COR-L47 (cell line): ENCODE data around the gene ZC3H12D.
A peak's percentile ranks its signal among the peaks of the same experiment; 100 is the strongest.
"Not testable (repeated sequence)": the region's sequence is repeated elsewhere in the genome, so short reads cannot be mapped to it uniquely, and the experiment has no call there.

Experiments
- DNase-seq: peaks from one replicate; lab custom pipeline; 2025; lab: John Stamatoyannopoulos, UW

ZC3H12D gene

GRCh38 chr6:149459761-149460160 lies 25.1 kb downstream of the ZC3H12D start:
- no peak for DNase-seq

GRCh38 chr6:149458806-149459205 lies 26.0 kb downstream of the ZC3H12D start:
- no peak for DNase-seq

DNA sequence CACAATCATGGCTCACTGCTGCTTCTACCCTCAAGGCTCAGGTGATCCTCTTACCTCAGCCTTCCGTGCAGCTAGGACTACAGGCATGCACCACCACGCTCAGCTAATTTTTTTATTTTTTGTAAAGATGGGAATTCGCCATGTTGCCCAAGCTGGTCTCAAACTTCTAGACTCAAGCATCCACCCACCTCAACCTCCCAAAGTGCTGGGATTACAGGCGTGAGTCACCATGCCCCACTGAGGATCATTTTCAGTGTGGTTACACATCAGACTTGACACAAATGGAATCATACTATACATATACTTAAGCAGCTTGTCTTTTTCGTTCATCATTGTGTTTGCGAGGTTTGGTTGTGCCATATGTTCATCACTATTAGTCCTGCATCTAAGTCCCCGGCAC lies 26.6 kb downstream of the ZC3H12D start:
- DNase-seq: no peak

GRCh38 chr6:149457316-149457884 lies 27.4 kb downstream of the ZC3H12D start:
- no peak for DNase-seq

GRCh38 chr6:149456311-149457021 lies 28.3 kb downstream of the ZC3H12D start:
- no peak for DNase-seq

DNA sequence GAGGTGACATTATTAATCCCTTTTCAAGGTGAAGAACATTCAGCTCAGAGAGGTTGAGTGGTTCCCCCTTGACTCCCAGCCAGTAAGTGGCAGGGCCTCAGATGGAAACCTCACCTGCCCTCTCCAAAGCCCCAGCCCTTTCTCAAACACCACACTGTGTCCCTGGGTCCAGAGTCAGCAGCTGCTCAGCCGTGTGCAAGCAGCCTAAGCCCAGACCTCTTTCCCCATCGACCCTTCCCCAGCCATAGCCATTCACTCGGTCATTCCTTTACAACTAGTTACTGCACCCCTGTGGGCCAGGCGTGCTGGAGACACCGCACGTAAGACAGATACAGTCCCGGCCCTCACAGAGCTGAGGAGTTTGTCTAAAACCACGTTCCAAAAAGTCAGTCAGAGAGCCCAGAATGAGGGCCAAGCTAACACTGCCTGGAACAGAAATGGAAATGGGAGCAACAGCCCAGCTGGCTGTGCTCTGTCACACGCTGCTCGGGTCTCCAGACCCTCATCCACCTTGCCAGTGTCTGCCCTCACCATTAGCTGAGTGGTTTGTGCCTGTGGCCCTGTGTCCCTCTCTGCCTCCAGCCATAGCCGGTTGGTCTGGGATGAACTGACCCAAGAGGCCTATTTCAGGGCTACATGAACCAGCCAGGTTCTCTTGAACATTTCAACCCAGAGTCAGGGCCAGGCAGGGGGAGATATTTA lies 29.6 kb downstream of the ZC3H12D start:
- no peak for DNase-seq

- DNase-seq: no peak
Measured at GRCh38 chr6:149454346-149454848, 30.4 kb downstream of the ZC3H12D start.

GRCh38 chr6:149453597-149454345 lies 31.0 kb downstream of the ZC3H12D start:
- DNase-seq: no peak

DNA sequence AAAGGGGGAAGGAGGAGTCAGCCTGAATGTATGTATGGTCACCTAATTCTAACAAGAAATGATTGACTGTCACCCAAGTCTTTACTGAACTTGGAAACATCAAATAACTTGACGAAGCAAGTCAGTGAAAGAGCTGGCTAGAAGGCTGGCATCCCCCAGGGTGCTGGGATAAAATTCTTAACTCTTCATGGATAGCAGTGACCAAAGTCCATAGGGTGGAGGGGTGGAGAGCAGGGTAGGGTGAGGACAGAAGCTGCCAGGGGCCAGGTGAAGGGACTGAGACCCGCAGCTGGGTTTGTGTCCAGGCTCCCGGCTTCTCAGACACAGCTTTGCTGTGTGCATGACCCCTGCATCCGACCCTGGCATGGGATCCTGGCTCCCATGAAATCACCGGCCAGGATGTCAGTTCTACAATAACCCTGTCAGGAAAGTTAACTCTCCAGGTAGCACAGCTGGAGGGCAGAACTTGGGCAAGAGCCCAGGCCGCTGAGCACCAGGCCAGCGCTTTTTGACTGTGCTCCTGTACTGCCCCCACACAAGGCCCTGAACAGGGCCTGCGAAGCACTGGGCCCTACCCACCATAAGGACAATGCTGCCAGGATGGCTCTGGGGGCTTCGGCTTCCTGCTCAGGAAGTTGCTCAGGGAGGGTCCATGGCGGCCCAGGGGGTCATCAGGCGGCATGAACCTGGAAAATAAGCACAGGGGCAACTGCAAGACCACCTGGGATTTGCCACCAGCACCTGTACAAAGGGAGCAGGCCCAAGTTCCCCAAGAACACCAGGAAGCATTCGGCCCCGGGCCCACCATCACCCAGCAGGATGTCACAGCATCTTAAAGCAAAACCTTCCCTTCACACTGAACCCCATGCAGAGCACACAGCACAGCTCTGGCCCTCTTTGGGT lies 32.5 kb downstream of the ZC3H12D start:
- no peak for DNase-seq

GRCh38 chr6:149451376-149452036 lies 33.3 kb downstream of the ZC3H12D start:
- DNase-seq: no peak

GRCh38 chr6:149450679-149451375 lies 34.0 kb downstream of the ZC3H12D start:
- DNase-seq: no peak

DNA sequence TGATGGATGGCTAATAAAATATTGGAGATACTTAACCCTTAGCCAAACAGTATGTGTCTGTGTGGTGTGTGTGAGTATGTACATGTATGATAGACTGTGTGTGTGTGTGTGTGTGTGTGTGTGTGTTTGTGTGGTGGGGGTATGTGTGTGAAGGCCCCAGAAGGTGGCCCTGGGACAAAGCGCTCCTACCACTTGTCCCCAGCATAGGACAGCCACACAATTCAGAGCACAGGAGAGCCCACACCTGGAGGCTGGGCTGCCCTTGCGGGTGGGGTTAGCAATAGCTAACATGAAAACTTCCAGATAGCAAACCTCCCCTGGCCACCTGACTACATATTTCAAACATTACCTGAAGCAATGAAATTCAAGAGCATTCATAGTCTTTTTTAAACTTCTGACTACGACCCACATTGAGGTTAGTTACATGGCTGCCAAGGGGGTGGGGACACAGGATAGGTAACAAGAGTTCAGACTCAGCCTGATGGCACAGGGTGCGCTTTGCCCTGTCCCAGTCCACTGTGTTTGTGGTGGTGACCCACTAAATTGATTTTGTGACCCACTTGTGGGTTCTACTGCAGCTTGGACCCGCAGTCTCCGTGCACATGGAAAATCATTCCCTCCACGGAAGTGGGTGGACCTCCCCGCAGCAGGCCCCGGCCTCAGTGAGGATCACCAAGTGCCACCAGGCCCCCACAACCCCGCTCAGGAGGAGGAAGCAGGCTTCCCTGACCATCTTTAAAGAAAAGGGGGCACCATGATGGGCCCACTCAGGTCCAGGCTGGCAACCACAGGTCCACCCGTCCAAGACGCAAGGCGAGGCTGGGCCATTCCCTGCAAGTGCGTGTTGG lies 34.8 kb downstream of the ZC3H12D start:
- DNase-seq: no peak

- DNase-seq: no peak
Measured at GRCh38 chr6:149448821-149449453, 35.9 kb downstream of the ZC3H12D start.

DNA sequence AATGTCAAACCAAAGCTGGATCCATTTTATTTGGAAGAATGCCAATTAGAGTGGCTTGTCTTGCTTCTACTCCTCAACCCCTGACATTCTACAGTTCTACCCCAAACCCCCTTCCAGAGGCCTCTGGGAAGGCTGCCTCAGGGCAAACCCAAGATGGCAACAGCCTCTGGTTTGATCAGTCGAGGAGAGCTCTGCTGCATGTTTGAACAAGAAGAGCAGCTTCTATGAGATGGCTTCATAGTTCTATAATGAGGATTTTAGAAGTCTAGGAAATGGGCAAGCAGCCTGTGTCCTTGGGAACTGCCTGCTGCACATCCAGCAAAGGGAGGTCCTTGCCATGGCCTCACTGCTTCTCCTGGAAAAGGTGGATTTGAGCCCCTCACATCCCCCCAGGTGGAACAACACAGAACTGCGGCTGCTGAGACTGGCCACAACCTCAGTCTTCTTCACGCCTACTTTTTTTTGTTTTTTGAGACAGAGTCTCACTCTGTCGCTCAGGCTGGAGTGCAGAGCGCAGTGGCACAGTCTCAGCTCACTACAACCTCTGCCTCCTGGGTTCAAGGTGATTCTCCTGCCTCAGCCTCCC lies 37.9 kb downstream of the ZC3H12D start:
- DNase-seq: no peak

- DNase-seq: no peak
Measured at GRCh38 chr6:149445573-149445972, 39.2 kb downstream of the ZC3H12D start.

- DNase-seq: peak; percentile 5
Measured at GRCh38 chr6:149445095-149445466, 39.7 kb downstream of the ZC3H12D start.

DNA sequence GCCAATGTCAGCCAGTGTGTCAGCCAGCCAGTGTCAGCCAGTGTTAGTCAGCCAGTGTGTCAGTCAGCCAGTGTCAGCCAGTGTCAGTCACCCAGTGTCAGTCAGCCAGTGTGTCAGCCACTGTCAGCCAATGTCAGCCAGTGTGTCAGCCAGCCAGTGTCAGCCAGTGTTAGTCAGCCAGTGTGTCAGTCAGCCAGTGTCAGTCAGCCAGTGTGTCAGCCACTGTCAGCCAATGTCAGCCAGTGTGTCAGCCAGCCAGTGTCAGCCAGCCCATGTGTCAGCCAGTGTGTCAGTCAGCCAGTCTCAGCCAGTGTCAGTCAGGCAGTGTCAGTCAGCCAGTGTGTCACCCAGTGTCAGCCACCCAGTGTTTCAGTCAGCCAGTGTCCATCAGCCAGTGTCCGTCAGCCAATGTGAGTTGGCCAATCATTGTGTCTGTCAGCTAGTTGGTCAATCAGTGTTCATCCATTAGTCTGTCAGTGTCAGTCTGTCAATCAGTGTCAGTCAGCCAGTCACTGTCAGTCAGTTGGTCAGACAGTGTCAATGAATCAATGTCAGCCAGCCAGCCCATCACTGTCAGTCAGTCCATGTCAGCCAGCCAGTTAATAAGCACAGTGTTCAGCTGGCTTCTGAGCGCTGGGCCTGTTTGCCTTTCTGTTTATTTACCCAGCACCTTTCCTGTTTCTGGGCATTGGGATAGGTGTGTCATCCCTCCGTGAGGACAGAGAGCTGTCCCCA lies 40.3 kb downstream of the ZC3H12D start:
- DNase-seq: not testable (repeated sequence)
